Activated CD8-positive, alpha-beta T cell treated with anti-CD3 and anti-CD28 coated beads for 36 hours (primary cell): ENCODE measurements around the gene CNPY1. TPM values are rescaled to one million over a fixed set of nuclear protein-coding genes. Genes with fewer than 3 reads are reported as not detected.

Experiments
- ATAC-seq: fragments of 200-7000 bp; cut with Tn5 transposase; one replicate; pipeline ENCODE4 v1.10.0; 2021; ENCODE audit warnings: mild to moderate bottlenecking, moderate library complexity
- CTCF ChIA-PET: fragments of 350-600 bp; sonication (Branson Sonifier 250); formaldehyde crosslinking; loops from one replicate; lab custom pipeline; 2021; ENCODE audit warnings: antibody characterized with exemption; lab: Charles Lee
- POLR2A ChIA-PET: fragments of 350-600 bp; sonication (Branson Sonifier 250); formaldehyde crosslinking; loops from one replicate; lab custom pipeline; 2021; ENCODE audit warnings: antibody characterized with exemption; lab: Charles Lee
- DNase-seq: peaks from one replicate; pipeline ENCODE4 v3.0.0-alpha.2; 2020
- H3K27ac Mint-ChIP-seq: one replicate; pipeline ENCODE4 v1.8.0; 2021; ENCODE audit warnings: mild to moderate bottlenecking, mixed read lengths
- H3K27me3 Mint-ChIP-seq: one replicate; pipeline ENCODE4 v1.8.0; 2021; ENCODE audit warnings: mixed read lengths
- H3K36me3 Mint-ChIP-seq: one replicate; pipeline ENCODE4 v1.8.0; 2021; ENCODE audit warnings: low read depth, mixed read lengths
- H3K4me1 Mint-ChIP-seq: one replicate; pipeline ENCODE4 v1.8.0; 2021; ENCODE audit warnings: low read depth, mixed read lengths
- H3K4me3 Mint-ChIP-seq: one replicate; pipeline ENCODE4 v1.8.0; 2021; ENCODE audit warnings: mild to moderate bottlenecking, moderate library complexity, mixed read lengths
- H3K9me3 Mint-ChIP-seq: one replicate; pipeline ENCODE4 v1.8.0; 2021; ENCODE audit warnings: mixed read lengths
- CTCF ChIP-seq: fragments of 200-600 bp; IDR thresholded peaks from one replicate; pipeline ENCODE4 v1.8.0; 2022; ENCODE audit warnings: antibody characterized with exemption, mild to moderate bottlenecking
- intact Hi-C: fragments of 100-400 bp; cut with micrococcal nuclease; formaldehyde crosslinking; loops from one replicate; pipeline ENCODE4 v1.10.0; 2022
- total RNA-seq, 2 experiments: library from RNA; stranded (reverse); gene quantifications; one replicate each; pipeline ENCODE4 v1.2.3, GENCODE V29; 2021

CNPY1 gene
- total RNA-seq, 2 experiments from 2014 or later = not detected

- no peak overlapping the region for H3K27ac Mint-ChIP-seq
- intact Hi-C loops = no loop called here
- CTCF ChIA-PET = no interaction called here
- no peak for ATAC-seq
- H3K27me3 Mint-ChIP-seq = peaks cover 3% of the 10 kb centered on the region
- H3K4me1 Mint-ChIP-seq = no peaks in the 10 kb centered on the region
- no peak for DNase-seq
- no peaks in the 10 kb centered on the region for H3K9me3 Mint-ChIP-seq
- H3K36me3 Mint-ChIP-seq = no peaks in the 10 kb centered on the region
- POLR2A ChIA-PET = no interaction called here
- no peak for TF ChIP-seq CTCF
- H3K4me3 Mint-ChIP-seq = no peak overlapping the region
Measured at GRCh38 chr7:155569681-155570080, 23.3 kb upstream of the CNPY1 start.

- Mint-ChIP-seq H3K4me3 (no peak overlapping the region), H3K4me1 (no peaks in the 10 kb centered on the region), H3K27me3 (peaks cover 3% of the 10 kb centered on the region), H3K36me3 (no peaks in the 10 kb centered on the region), H3K27ac (no peak overlapping the region), H3K9me3 (no peaks in the 10 kb centered on the region)
- intact Hi-C loops = no loop called here
- DNase-seq (no peak), ATAC-seq (no peak)
- ChIA-PET POLR2A (no interaction called here), CTCF (interaction anchor here (0.6 kb wide), 1 partner anchor 32 kb away, joined by 3 read pairs; no protein-coding TSS in a partner anchor)
- no peak for TF ChIP-seq CTCF
Measured at GRCh38 chr7:155568842-155569494, 22.6 kb upstream of the CNPY1 start.

- ChIA-PET CTCF (no interaction called here), POLR2A (no interaction called here)
- ATAC-seq (no peak), DNase-seq (no peak)
- H3K27ac Mint-ChIP-seq = no peak overlapping the region
- H3K4me3 Mint-ChIP-seq = no peak overlapping the region
- no peaks in the 10 kb centered on the region for H3K9me3 Mint-ChIP-seq
- peaks cover 3% of the 10 kb centered on the region for H3K27me3 Mint-ChIP-seq
- H3K4me1 Mint-ChIP-seq = no peaks in the 10 kb centered on the region
- intact Hi-C loops = no loop called here
- no peaks in the 10 kb centered on the region for H3K36me3 Mint-ChIP-seq
- no peak for TF ChIP-seq CTCF
Measured at GRCh38 chr7:155568333-155568660, 21.9 kb upstream of the CNPY1 start.

- Mint-ChIP-seq H3K9me3 (no peaks in the 10 kb centered on the region), H3K27ac (no peak overlapping the region), H3K27me3 (peaks cover 3% of the 10 kb centered on the region), H3K4me1 (no peaks in the 10 kb centered on the region), H3K36me3 (no peaks in the 10 kb centered on the region), H3K4me3 (no peak overlapping the region)
- CTCF ChIA-PET = no interaction called here
- no peak for DNase-seq
- POLR2A ChIA-PET = no interaction called here
- TF ChIP-seq CTCF = no peak
- ATAC-seq = no peak
- intact Hi-C loops = no loop called here
Measured at GRCh38 chr7:155567646-155568332, 21.4 kb upstream of the CNPY1 start.

- no peak for TF ChIP-seq CTCF
- ATAC-seq (no peak), DNase-seq (no peak)
- ChIA-PET CTCF (no interaction called here), POLR2A (no interaction called here)
- Mint-ChIP-seq H3K27ac (no peak overlapping the region), H3K36me3 (no peaks in the 10 kb centered on the region), H3K9me3 (no peaks in the 10 kb centered on the region), H3K27me3 (peaks cover 5% of the 10 kb centered on the region), H3K4me1 (no peaks in the 10 kb centered on the region), H3K4me3 (no peak overlapping the region)
- intact Hi-C loops = no loop called here
Measured at GRCh38 chr7:155566011-155566836, 19.9 kb upstream of the CNPY1 start.
